Jurkat, Clone E6-1 (cell line): ENCODE measurements around the gene NCKAP5.

Experiments
- DNase-seq: peaks from one replicate; pipeline ENCODE4 v3.0.0-alpha.2; 2011; ENCODE audit warnings: low read depth, low spot score
- H3K4me3 ChIP-seq: 2 replicates; pipeline ENCODE4 v1.5.1; 2011; ENCODE audit warnings: mild to moderate bottlenecking, low read length, control low read depth, moderate library complexity

The NCKAP5 gene

DNA sequence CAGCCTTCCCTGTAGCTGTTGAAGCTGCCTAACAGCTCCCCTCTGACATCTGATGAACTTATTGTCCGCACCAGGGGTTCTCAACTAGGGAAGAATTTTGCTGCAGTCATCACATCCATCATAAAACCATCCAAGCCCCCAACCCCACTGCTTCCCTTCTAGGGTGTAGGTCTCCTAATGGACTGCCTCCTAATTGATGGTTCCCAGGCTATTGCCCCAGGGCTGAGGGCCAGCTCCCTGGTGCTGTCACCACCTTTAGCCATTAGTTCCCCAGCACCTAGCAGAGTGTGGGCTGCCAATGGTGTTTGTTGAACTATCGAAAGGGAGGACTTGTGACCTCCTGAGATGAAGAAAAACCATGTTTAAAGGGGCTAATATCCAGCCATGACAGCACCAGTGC lies 125.9 kb downstream of the NCKAP5 start:
- no peak for DNase-seq
- no peak overlapping the region for H3K4me3 ChIP-seq

DNA sequence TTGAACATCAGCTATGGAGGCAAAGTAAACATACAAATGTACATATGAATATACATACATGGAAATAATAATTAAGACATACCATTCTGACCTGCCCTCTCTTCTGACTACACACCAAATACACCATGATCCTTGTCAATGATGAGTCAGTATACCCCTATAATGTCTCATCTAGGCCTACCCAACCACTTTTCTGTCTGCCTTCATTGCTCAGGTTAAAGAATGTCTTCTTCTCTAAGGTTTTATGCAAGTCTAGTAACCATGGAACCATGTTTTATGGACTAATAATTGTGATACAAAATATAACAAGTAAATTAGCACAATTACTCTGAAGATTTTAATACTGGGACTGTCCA lies 128.7 kb downstream of the NCKAP5 start:
- no peak overlapping the region for H3K4me3 ChIP-seq
- DNase-seq: no peak

- H3K4me3 ChIP-seq: no peak overlapping the region
- DNase-seq: no peak
Observed at GRCh38 chr2:133438848-133439564, 129.3 kb downstream of the NCKAP5 start.

DNA sequence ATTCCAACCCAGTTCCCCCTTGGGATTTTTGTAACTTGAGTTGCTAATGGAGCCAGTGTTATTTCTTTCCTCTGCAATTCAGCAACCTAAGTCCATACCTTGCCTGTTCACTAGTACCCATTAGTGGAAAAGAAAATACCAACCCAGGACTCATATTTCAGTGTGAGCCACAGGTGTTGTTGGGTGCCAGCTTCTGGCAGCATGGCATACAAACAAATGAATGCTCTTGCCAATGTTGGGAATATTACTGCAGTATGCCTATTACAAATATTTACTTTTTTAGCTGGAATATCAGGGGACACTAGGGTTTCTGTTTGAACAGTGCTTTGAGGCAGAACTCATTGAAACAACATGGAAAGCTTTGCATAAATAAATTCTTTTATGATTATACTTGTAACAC lies 130.2 kb downstream of the NCKAP5 start:
- H3K4me3 ChIP-seq: no peak overlapping the region
- no peak for DNase-seq

- no peak overlapping the region for H3K4me3 ChIP-seq
- no peak for DNase-seq
Observed at GRCh38 chr2:133437492-133437891, 130.8 kb downstream of the NCKAP5 start.

DNA sequence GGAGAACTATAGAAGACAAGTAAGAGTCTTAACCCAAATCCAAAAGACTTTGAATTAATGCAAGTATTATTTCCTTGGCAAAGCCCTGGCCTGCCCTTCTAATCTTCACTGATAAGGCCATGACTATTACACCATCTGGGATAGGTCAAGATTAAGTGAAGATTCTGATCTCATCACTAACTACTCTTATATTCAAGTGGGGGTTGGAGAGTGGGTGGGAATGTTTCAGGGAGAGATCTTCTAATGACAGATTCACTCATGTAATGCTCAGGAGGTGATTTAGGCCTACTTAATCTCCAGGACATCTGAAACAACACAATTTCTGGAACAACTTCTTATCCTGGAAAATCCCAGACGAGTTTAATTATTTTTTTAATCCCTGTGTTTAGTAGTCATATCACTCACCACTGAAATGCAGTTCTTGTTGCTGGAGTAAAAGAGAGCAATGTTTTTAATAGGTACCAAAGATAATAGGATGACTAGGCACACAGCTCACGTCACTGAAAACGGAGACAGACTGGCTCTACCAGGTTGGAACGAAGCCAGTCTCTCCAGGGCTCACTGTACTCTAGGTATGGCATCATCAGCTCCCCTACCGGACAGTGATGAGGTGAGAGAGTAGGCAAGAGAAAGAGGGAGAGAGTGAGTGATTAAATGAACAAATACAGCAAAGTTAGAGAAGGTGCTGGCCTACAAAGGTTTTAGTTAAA lies 133.1 kb downstream of the NCKAP5 start:
- H3K4me3 ChIP-seq: no peak overlapping the region
- no peak for DNase-seq

DNA sequence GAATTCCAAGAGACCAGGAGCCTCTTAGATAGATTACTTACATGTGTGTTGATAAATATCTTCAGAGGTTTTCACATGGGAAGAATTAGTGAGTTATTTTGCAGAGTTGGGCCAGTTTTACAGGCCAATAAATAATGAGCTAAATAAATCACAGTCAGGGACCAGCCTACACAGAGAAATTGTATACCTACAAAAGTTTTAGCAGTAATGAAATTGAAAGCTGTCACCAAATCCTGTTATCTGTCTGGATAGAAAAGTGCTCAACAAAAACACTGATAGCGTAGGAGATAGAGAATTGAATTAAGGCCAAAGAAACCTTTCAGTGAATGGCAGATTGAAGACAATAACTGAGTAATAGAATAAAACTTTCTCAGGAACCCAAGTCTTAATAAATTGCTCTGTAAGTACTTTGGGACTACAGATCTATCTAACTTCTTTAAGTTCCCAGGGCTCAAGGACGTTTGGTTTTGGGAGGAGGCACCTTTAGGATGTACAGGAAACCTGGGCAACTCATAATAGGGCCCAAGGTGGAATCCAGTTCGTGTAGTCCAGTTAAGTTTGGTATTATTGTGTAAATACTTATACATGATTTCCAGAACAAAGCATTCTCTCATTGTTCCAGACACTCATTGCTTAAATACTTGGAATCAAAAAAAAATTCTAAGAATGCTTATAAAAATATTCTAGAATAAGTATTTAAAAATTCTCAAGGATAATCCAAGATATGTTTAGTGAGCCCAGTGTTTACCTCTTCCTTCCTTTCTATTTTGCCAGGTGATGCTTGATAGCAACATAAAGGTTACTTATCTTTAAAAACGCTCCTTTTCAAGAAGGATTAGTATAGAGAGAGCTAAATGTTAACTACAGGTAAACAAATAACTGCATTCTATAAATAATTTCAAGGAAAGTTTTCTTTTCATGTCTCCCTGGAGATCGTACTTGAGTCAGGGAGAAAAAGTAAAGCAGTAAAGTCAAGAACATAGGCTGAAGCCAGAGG lies 134.5 kb downstream of the NCKAP5 start:
- no peak for DNase-seq
- H3K4me3 ChIP-seq: no peak overlapping the region

GRCh38 chr2:133432778-133433177 lies 135.5 kb downstream of the NCKAP5 start:
- no peak overlapping the region for H3K4me3 ChIP-seq
- no peak for DNase-seq

GRCh38 chr2:133431289-133431688 lies 137.0 kb downstream of the NCKAP5 start:
- H3K4me3 ChIP-seq: no peak overlapping the region
- no peak for DNase-seq

DNA sequence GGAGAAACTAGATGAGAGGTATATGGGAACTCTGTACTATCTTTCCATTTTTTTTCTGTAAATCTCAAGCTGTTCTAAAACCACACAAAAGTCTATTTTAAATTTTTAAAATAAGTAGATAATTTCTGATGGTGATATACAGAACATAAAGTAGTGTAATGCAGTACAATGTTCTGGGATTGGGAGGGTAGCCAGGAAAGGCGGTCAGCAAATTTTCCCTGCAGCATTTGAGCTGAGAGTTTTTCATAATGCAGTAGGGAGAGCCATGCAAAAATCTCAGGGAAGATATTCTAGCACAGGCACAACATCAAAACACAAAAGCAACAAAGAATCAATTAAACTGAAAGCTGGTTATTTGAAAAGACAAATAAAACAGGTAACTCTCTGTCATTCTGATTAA lies 141.5 kb downstream of the NCKAP5 start:
- no peak for DNase-seq
- no peak overlapping the region for H3K4me3 ChIP-seq

GRCh38 chr2:133425612-133426011 lies 142.7 kb downstream of the NCKAP5 start:
- DNase-seq: no peak
- no peak overlapping the region for H3K4me3 ChIP-seq

DNA sequence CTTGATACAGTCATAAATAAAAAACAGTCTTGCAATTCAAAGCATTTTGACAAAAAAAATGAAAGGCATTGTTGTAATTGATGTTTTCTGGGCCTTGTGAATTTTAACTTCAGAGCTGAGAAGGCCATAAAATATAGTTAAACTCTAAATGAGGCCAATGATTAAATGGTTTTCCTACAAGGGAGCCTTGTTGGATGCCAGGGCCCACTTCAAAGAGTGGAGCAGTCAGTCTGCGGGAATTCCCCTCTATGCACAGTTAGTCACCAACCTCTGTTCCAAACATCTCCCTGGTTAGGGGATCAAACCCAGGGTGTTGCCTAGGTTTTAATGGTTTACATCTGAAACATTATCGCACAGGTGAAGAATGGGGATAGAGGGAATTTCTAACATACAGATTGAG lies 143.4 kb downstream of the NCKAP5 start:
- DNase-seq: no peak
- no peak overlapping the region for H3K4me3 ChIP-seq

DNA sequence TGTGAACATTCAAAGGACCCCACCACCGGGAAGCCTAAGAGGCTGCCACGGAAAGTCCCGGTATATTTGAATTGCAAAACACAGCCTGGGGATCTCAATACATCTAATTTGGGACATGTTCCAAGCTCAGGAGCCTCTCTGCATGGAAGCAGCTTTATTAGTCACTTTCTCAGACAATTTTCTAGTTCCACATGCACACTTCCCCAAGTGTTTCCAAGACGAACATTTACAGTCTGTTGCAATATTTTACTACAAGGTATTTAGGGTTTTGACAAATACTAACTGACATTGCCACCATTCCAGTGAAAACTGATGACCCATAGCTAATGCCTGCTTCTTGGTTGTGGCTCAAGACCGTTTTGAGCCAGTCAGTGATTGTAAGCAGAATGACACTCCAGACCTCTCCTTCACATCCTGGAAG lies 145.3 kb downstream of the NCKAP5 start:
- DNase-seq: no peak
- H3K4me3 ChIP-seq: no peak overlapping the region

DNA sequence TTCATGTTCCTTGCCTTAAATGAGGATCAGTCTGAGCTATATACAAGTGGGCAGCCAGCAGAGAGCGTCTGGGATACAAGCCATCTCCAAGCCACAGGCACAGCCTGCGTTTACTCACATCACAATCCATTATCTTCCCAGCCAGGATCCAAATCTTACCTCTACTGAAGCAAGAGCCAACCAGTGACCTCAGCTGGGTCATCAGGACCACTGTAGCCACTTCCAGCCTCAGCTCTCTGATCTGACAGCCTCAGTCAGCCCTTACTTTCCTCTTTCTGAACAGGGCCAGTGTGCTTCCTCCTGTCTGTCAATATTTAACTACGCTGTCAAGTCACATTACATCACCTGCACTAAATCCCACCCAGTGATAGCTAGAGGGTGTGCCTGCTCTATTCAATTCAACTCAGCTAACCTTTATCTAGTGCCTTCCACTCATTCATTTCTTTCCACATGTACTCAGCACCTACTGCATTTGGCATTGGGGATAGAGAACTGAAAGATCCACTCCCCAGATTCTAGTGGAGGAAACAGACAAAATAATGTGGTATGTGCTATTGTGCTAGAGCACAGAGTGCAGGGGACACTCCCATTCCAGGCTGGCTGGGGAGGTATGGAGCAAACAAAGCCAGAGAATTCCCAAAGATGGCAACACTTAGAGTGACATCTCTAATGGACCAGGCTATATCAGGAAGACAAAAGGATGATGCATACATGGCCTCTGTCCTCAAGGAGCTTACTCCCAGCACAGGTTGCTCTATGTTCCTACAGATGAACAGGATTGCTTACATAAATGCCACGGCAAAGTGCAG lies 146.5 kb downstream of the NCKAP5 start:
- H3K4me3 ChIP-seq: no peak overlapping the region
- DNase-seq: no peak

DNA sequence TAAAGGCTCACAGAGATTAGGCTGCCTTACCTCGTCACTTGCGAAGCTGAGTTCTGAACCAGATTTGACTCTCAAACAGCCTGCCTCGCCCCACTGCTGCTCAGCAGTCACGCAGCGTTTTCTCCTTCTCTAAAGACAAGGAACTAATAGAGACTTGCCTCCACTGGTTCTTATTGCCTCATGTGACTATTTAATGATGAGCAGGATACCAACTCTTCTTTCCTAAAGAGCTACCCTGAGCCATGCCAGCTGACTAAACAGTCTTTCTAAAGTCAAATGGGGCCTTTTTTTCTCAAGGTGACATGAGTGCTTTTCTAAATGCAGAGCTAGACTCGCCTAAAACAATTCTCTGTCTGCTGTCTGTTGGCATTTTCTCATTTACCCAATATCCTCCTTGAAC lies 147.5 kb downstream of the NCKAP5 start:
- DNase-seq: no peak
- H3K4me3 ChIP-seq: no peak overlapping the region

DNA sequence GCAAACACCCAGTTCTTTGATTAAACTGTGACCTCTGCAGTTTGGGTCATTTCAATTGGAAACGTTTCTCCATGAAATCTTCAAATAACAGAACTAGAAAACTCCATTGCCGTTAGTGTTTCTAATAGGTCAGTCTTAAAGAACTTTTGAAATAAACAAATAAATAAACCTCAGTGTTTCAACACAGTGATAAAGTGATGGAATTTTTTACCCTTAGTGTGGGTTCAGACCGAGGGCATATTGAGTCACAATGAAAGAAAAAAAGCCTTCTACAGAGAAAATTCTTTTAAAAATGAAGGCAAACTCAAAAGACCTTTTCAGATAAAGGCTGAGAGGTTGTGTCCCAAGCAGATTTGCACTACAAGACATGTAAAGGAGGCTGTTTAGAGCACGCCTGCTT lies 149.6 kb downstream of the NCKAP5 start:
- no peak overlapping the region for H3K4me3 ChIP-seq
- DNase-seq: no peak

GRCh38 chr2:133418021-133418420 lies 150.2 kb downstream of the NCKAP5 start:
- H3K4me3 ChIP-seq: no peak overlapping the region
- no peak for DNase-seq

GRCh38 chr2:133417415-133417814 lies 150.8 kb downstream of the NCKAP5 start:
- no peak overlapping the region for H3K4me3 ChIP-seq
- no peak for DNase-seq

- no peak for DNase-seq
- no peak overlapping the region for H3K4me3 ChIP-seq
Observed at GRCh38 chr2:133416736-133417135, 151.5 kb downstream of the NCKAP5 start.
